ENCODE data around the gene CLNK. TPM values are rescaled to one million over a fixed set of nuclear protein-coding genes. Genes with fewer than 3 reads are reported as not detected.

CLNK gene
- total RNA-seq, 2 donors from 2014 or later = not detected

DNA sequence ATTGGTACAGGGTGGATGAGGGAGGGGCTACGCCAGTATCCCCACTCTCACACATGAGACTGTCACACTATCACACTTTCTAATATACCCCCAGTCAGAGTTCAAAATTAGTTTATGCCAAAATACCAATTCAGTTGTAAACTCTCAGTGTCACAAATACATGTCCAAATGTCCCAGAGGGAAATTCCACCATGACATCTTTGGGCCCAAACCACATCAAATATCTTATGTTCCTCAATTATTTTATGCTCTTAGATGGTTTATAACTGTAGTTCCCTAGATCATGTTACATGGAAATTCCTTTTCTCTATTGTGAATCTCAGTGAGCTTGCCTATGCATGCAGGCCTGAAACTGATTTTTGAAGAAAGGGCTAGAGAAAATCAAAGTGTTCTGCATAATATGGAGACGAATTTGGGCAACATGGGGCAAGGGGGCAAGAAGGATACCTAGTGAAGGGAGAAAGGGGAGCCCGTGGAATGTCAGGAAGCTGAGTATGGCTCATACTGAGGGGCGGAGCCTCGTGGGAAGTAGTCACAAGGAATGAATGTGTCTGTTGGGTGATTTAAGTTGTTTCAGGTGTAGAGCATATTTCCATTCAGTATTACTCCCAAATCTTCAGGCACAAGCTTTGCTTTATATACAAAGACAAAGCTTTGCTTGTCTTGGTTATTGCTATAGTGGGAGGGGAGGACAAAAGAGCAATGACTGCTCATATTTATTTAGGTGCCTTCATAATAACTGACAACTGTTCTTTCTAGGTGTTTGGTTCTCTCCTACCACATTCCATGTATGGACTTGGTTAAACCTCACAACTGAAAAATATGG lies 40.8 kb downstream of the CLNK start:
- peaks cover 3% of the 10 kb centered on the region for H3K4me1 Mint-ChIP-seq
- Histone ChIP-seq H3K4me1 (ENCODE audit: control insufficient read depth, insufficient read depth, low read length) (no peaks in the 10 kb centered on the region), H3K27ac (ENCODE audit: low read depth, low read length) (no peak overlapping the region), H3K9ac (ENCODE audit: extremely low read depth, low read length, poor library complexity, severe bottlenecking) (no peak overlapping the region), H3K4me3 (ENCODE audit: low read length) (no peak overlapping the region), H3K27me3 (ENCODE audit: control insufficient read depth, insufficient read depth, low read length, poor library complexity, severe bottlenecking) (no peaks in the 10 kb centered on the region), H3K9me3 (ENCODE audit: control insufficient read depth, low read length) (no peaks in the 10 kb centered on the region), H3K36me3 (ENCODE audit: control insufficient read depth, insufficient read depth, low read length) (no peaks in the 10 kb centered on the region)
- no peak overlapping the region for H3K27ac Mint-ChIP-seq
- DNase-seq = no peak
- peaks cover 6% of the 10 kb centered on the region for H3K9me3 Mint-ChIP-seq
- 88 to 91% methylated on average over 2 to 5 of the region's 5 CpGs for WGBS, 2 experiments (ENCODE audit: insufficient coverage in 1 of 2, insufficient read length in 1 of 2)
- no peaks in the 10 kb centered on the region for H3K36me3 Mint-ChIP-seq (ENCODE audit: low read depth)
- TF ChIP-seq, protein P1, sequence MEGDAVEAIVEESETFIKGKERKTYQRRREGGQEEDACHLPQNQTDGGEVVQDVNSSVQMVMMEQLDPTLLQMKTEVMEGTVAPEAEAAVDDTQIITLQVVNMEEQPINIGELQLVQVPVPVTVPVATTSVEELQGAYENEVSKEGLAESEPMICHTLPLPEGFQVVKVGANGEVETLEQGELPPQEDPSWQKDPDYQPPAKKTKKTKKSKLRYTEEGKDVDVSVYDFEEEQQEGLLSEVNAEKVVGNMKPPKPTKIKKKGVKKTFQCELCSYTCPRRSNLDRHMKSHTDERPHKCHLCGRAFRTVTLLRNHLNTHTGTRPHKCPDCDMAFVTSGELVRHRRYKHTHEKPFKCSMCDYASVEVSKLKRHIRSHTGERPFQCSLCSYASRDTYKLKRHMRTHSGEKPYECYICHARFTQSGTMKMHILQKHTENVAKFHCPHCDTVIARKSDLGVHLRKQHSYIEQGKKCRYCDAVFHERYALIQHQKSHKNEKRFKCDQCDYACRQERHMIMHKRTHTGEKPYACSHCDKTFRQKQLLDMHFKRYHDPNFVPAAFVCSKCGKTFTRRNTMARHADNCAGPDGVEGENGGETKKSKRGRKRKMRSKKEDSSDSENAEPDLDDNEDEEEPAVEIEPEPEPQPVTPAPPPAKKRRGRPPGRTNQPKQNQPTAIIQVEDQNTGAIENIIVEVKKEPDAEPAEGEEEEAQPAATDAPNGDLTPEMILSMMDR (conservative IDR thresholded peaks at IDR 0.05) = no peak
- H3K4me3 Mint-ChIP-seq = no peak overlapping the region
- no peaks in the 10 kb centered on the region for H3K27me3 Mint-ChIP-seq (ENCODE audit: insufficient read depth)

DNA sequence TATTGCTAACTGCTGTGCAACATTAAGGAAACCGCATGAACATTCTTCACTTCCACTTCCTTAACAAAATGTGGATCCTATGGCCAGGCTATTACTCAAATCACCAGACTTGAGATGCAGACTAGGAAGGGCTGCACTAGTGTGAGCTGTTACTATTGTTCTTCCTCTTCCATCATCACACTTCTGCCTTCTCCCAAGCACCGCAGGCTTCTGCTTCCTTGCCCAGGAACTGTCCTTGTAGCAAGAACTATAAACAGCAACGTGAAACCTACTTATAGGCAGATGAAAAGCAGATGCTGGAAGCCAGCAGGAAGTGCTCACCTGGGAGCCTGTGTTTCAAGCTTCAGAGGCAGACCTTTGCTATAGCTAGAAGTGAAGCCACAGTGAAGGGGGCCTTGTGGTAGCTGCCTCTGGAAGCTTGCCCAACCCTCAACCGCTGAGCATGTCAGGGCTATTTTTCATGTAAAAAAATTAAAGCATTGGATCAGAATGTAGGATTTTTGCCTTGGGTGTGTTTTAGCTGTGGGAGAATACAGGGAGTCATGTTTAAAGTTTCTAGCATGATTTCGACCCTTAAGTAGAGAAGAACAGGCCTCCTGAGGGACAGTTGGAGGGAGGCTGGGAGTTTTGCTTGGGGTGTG lies 43.9 kb downstream of the CLNK start:
- Mint-ChIP-seq H3K27ac (no peak overlapping the region), H3K27me3 (ENCODE audit: insufficient read depth) (no peaks in the 10 kb centered on the region), H3K9me3 (peaks cover 6% of the 10 kb centered on the region), H3K4me3 (no peak overlapping the region), H3K36me3 (ENCODE audit: low read depth) (no peaks in the 10 kb centered on the region), H3K4me1 (peaks cover 3% of the 10 kb centered on the region)
- no peaks in the 10 kb centered on the region for H3K9me3 ChIP-seq (ENCODE audit: control insufficient read depth, low read length)
- H3K4me1 ChIP-seq (ENCODE audit: control insufficient read depth, insufficient read depth, low read length) = no peaks in the 10 kb centered on the region
- DNase-seq = no peak
- H3K36me3 ChIP-seq (ENCODE audit: control insufficient read depth, insufficient read depth, low read length) = no peaks in the 10 kb centered on the region
- WGBS, 2 experiments (ENCODE audit: insufficient coverage in 1 of 2, insufficient read length in 1 of 2) = 83 to 94% methylated on average over 2 to 5 of the region's 5 CpGs
- H3K9ac ChIP-seq (ENCODE audit: extremely low read depth, low read length, poor library complexity, severe bottlenecking) = no peak overlapping the region
- H3K27me3 ChIP-seq (ENCODE audit: control insufficient read depth, insufficient read depth, low read length, poor library complexity, severe bottlenecking) = no peaks in the 10 kb centered on the region
- H3K4me3 ChIP-seq (ENCODE audit: low read length) = no peak overlapping the region
- H3K27ac ChIP-seq (ENCODE audit: low read depth, low read length) = no peak overlapping the region
- TF ChIP-seq, protein P1 (conservative IDR thresholded peaks at IDR 0.05) = no peak

GRCh38 chr4:10639664-10640063 lies 44.9 kb downstream of the CLNK start:
- no peaks in the 10 kb centered on the region for H3K4me1 ChIP-seq (ENCODE audit: control insufficient read depth, insufficient read depth, low read length)
- WGBS, 2 experiments (ENCODE audit: insufficient coverage in 1 of 2, insufficient read length in 1 of 2) = 93 to 100% methylated on average over 1 to 2 of the region's 2 CpGs
- H3K9me3 Mint-ChIP-seq = peaks cover 6% of the 10 kb centered on the region
- TF ChIP-seq, protein P1 (conservative IDR thresholded peaks at IDR 0.05) = no peak
- H3K36me3 Mint-ChIP-seq (ENCODE audit: low read depth) = no peaks in the 10 kb centered on the region
- no peak overlapping the region for H3K4me3 ChIP-seq (ENCODE audit: low read length)
- H3K27me3 ChIP-seq (ENCODE audit: control insufficient read depth, insufficient read depth, low read length, poor library complexity, severe bottlenecking) = no peaks in the 10 kb centered on the region
- H3K27me3 Mint-ChIP-seq (ENCODE audit: insufficient read depth) = no peaks in the 10 kb centered on the region
- no peaks in the 10 kb centered on the region for H3K9me3 ChIP-seq (ENCODE audit: control insufficient read depth, low read length)
- H3K4me3 Mint-ChIP-seq = no peak overlapping the region
- H3K27ac ChIP-seq (ENCODE audit: low read depth, low read length) = no peak overlapping the region
- H3K4me1 Mint-ChIP-seq = peaks cover 3% of the 10 kb centered on the region
- no peaks in the 10 kb centered on the region for H3K36me3 ChIP-seq (ENCODE audit: control insufficient read depth, insufficient read depth, low read length)
- no peak for DNase-seq
- H3K27ac Mint-ChIP-seq = no peak overlapping the region
- no peak overlapping the region for H3K9ac ChIP-seq (ENCODE audit: extremely low read depth, low read length, poor library complexity, severe bottlenecking)
